Transverse colon (tissue), 4 donors: ENCODE data around the gene YPEL2. TPM values are rescaled to one million over a fixed set of nuclear protein-coding genes. Genes with fewer than 3 reads are reported as not detected.

Experiments used
- DNase-seq: peaks from one replicate; pipeline ENCODE4 v3.0.0-alpha.2; 2019
- H3K27ac ChIP-seq, 4 donors: fragments of 200-600 bp; sonication (generic); 2 replicates each; pipeline ENCODE4 v1.5.1; 2016 to 2018; ENCODE audit warnings: inconsistent platforms in 4 of 4
- H3K27me3 ChIP-seq: fragments of 200-600 bp; sonication (generic); 2 replicates; pipeline ENCODE4 v1.5.1; 2017; ENCODE audit warnings: inconsistent platforms
- H3K36me3 ChIP-seq, 4 donors: fragments of 200-600 bp; sonication (generic); 2 replicates each; pipeline ENCODE4 v1.5.1; 2017 to 2019; ENCODE audit warnings: inconsistent platforms in 4 of 4
- H3K4me1 ChIP-seq, 4 donors: fragments of 200-600 bp; sonication (generic); 2 replicates each; pipeline ENCODE4 v1.5.1; 2017 to 2020; ENCODE audit warnings: inconsistent platforms in 4 of 4
- H3K4me3 ChIP-seq, 4 donors: fragments of 200-600 bp; sonication (generic); 1 replicate in 1 of 4; 2 replicates in 3 of 4; pipeline versions ENCODE4 v1.5.1 to v1.6.1; 2017 to 2019; ENCODE audit warnings: inconsistent platforms in 4 of 4
- H3K9me3 ChIP-seq, 2 donors: fragments of 200-600 bp; sonication (generic); 2 replicates each; pipeline ENCODE4 v1.5.1; 2017 to 2019; ENCODE audit warnings: inconsistent platforms in 2 of 2
- CTCF ChIP-seq, 5 experiments: fragments of 200-600 bp in 3 of 5; fragments of 450-650 bp in 2 of 5; sonication (generic) in 3 of 5; IDR thresholded peaks; 1 replicate in 2 of 5; 2 replicates in 3 of 5; pipeline ENCODE4 v1.5.1; 2016 to 2017; ENCODE audit warnings: antibody characterized with exemption in 5 of 5, inconsistent platforms in 3 of 5, mild to moderate bottlenecking in 2 of 5, moderate library complexity in 1 of 5
- EP300 ChIP-seq: sonication (generic); formaldehyde crosslinking; IDR thresholded peaks from one replicate; pipeline ENCODE4 v1.6.1; 2017; ENCODE audit warnings: antibody characterized with exemption, low read depth
- POLR2A ChIP-seq: fragments of 450-650 bp; IDR thresholded peaks from one replicate; pipeline ENCODE4 v1.6.1; 2016; ENCODE audit warnings: antibody characterized with exemption, mild to moderate bottlenecking, moderate library complexity
- POLR2AphosphoS5 ChIP-seq, 3 donors: sonication (generic); formaldehyde crosslinking; IDR thresholded peaks; one replicate each; pipeline ENCODE4 v1.6.1; 2016; ENCODE audit warnings: antibody characterized with exemption in 3 of 3
- WGBS, 2 donors: methylation state at CpG; one replicate each; pipeline ENCODE4 v1.1.5; 2018; ENCODE audit warnings: low coverage in 1 of 2; 5-methylcytosine and 5-hydroxymethylcytosine counted together
- in situ Hi-C, 4 donors: fragments of 200-750 bp; cut with MboI; loops; one replicate each; pipeline versions ENCODE4 v1.15.0 to v1.15.1; 2017; ENCODE audit warnings: low sequenced_read_pairs in 3 of 4, low pct_ligation_motif_present in 1 of 4, low pct_unique_long_range_greater_than_20kb in 1 of 4
- intact Hi-C: fragments of 100-400 bp; cut with DNase I; formaldehyde crosslinking; loops from one replicate; pipeline ENCODE4 v1.15.1; 2023; ENCODE audit warnings: low total_unique reads
- total RNA-seq, 4 donors: library from RNA; depleted of rRNA; stranded (reverse); fragments of >200 nt; gene quantifications; one replicate each; pipeline ENCODE4 v1.1.0, GENCODE V29; 2016

Gene YPEL2
- total RNA-seq, 4 donors from 2014 or later: 24.7 to 45.0 (median 32.8) TPM

DNA sequence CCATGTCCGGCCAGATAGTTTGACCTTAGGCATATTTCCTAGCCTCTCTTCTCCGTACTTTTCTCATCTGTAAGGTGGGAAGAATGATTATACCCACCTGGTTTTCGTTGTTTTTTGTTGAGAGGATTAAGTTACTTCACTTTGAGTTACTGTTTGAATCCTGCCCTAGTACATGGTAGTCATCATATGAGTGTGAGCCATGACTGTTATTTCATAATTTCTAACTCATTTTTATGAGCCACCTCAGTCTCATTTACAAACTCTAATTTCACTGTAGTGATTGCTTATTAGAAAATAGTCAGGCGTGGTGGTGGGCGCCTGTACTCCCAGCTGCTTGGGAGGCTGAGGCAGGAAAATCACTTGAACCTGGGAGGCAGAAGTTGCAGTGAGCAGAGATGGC is 45.1 kb downstream of the YPEL2 start:
- no peaks in the 10 kb centered on the region for H3K9me3 ChIP-seq
- DNase-seq: no peak
- no peak for TF ChIP-seq CTCF (IDR thresholded peaks at IDR 0.05)
- TF ChIP-seq EP300: no peak
- TF ChIP-seq POLR2A: no peak
- TF ChIP-seq POLR2AphosphoS5 (IDR thresholded peaks at IDR 0.05): no peak
- WGBS, 2 donors: 96 to 97% methylated on average over 3 to 5 of the region's 5 CpGs
- no peak overlapping the region for H3K4me3 ChIP-seq
- intact Hi-C loops: no loop called here
- no peaks in the 10 kb centered on the region for H3K36me3 ChIP-seq
- in situ Hi-C loops: no loop called here
- no peaks in the 10 kb centered on the region for H3K27me3 ChIP-seq
- peaks cover 54 to 97% (median 71%) of the 10 kb centered on the region in 4 donors for H3K4me1 ChIP-seq
- H3K27ac ChIP-seq: peak overlapping the region in 3 of 4 donors; percentile 18 to 93 (median 89)

DNA sequence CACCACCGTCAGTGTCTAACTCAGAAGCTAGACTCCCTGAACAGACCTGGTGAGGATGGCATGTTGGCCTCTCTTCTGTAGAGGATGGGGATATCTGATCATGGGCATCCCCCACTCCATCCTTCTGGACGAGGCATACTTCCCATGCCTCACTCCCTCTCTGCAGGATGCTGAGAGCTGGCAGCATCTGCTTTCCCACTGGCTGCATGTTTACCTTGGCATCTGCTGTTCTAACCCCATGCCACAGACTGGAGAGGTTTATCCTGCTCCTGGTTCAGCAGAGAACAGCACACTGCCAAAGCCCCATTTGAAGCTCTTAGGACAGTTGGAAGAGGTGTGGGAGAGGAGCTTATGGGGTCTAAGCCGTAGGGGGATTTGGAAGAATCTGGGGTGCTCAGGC is 46.0 kb downstream of the YPEL2 start:
- DNase-seq: no peak
- Histone ChIP-seq H3K4me3 (no peak overlapping the region), H3K9me3 (no peaks in the 10 kb centered on the region), H3K36me3 (no peaks in the 10 kb centered on the region), H3K27ac (peak overlapping the region; percentile 77 to 87 (median 82)), H3K27me3 (no peaks in the 10 kb centered on the region), H3K4me1 (peaks cover 54 to 97% (median 71%) of the 10 kb centered on the region in 4 donors)
- intact Hi-C loops (no loop called here), in situ Hi-C loops (no loop called here)
- WGBS, 2 donors: 71 to 84% methylated on average over 1 to 3 of the region's 3 CpGs
- no peak for TF ChIP-seq POLR2AphosphoS5 (IDR thresholded peaks at IDR 0.05)
- no peak for TF ChIP-seq CTCF (IDR thresholded peaks at IDR 0.05)
- TF ChIP-seq EP300: no peak
- no peak for TF ChIP-seq POLR2A

DNA sequence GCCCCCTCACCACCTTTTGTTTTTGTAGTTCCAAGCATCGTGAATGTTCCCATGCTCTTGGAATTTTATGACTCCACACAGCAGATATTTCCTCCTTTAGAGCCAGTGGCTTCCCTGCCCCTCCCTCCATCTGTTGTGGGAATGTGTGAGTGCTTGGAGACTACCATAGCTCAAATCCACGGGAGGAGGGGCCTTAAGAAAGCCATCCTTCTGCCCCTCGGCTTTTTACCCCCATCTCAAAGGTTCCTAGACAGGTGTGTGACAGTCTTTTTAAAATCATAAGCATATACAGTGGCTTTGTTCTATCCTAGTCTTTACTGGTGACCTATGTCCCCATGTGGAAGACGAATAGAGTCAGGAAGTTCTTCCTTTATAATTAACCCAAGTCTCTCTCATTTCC is 47.2 kb downstream of the YPEL2 start:
- in situ Hi-C loops (no loop called here), intact Hi-C loops (no loop called here)
- 27 to 29% methylated on average over 3 to 4 of the region's 4 CpGs for WGBS, 2 donors
- Histone ChIP-seq H3K9me3 (no peaks in the 10 kb centered on the region), H3K27me3 (no peaks in the 10 kb centered on the region), H3K36me3 (no peaks in the 10 kb centered on the region), H3K4me1 (peaks cover 46 to 93% (median 59%) of the 10 kb centered on the region in 4 donors), H3K4me3 (no peak overlapping the region), H3K27ac (peak overlapping the region; percentile 77 to 87 (median 82))
- TF ChIP-seq CTCF (IDR thresholded peaks at IDR 0.05): no peak
- TF ChIP-seq POLR2AphosphoS5 (IDR thresholded peaks at IDR 0.05): peak in 1 of 3 donors; percentile 49
- peak; percentile 44 for DNase-seq

DNA sequence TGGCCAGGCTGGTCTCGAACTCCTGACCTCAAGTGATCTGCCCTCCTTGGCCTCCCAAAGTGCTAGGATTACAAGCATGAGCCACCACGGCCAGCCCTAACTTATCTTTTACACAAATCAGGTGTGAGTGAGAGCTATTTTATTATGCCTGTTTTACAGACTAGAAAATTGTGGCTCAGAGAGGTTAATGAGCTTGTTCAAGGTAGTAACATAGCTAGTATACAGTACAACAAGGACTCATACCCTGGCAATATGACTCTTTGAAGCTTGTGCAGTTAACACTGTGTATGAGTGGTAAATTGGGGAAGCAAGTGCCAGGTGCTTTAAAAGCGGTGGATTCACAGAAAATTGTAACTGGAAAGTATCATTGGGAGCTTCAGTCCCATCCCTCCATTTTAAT is 49.0 kb downstream of the YPEL2 start:
- Histone ChIP-seq H3K4me1 (peaks cover 43 to 75% (median 49%) of the 10 kb centered on the region in 4 donors), H3K4me3 (no peak overlapping the region), H3K36me3 (no peaks in the 10 kb centered on the region), H3K27ac (peak overlapping the region; percentile 77 to 87 (median 82)), H3K27me3 (no peaks in the 10 kb centered on the region), H3K9me3 (no peaks in the 10 kb centered on the region)
- intact Hi-C loops (no loop called here), in situ Hi-C loops (no loop called here)
- no peak for TF ChIP-seq POLR2AphosphoS5 (IDR thresholded peaks at IDR 0.05)
- no peak for TF ChIP-seq CTCF (IDR thresholded peaks at IDR 0.05)
- TF ChIP-seq POLR2A: no peak
- TF ChIP-seq EP300: no peak
- no peak for DNase-seq
- 71 to 72% methylated on average over 1 to 3 of the region's 3 CpGs for WGBS, 2 donors
